ENCODE results near the gene CREB3L1. TPM values are rescaled to one million over a fixed set of nuclear protein-coding genes. Genes with fewer than 3 reads are reported as not detected.
A peak's percentile ranks its signal among the peaks of the same experiment; 100 is the strongest.

Gene CREB3L1
- not detected for total RNA-seq

- DNase-seq = no peak
Observed at GRCh38 chr11:46277622-46278386, at the start of gene CREB3L1. TSS of gene CREB3L1 (plus strand) at chr11:46277662. CDS start at chr11:46278112, 450 bp downstream.

GRCh38 chr11:46229230-46229629 lies 48.2 kb upstream of the CREB3L1 start:
- no peak for DNase-seq

GRCh38 chr11:46234311-46234710 lies 43.2 kb upstream of the CREB3L1 start:
- no peak for DNase-seq

GRCh38 chr11:46235777-46236688 lies 41.4 kb upstream of the CREB3L1 start:
- no peak for DNase-seq

GRCh38 chr11:46236918-46237247 lies 40.6 kb upstream of the CREB3L1 start:
- DNase-seq = no peak

- DNase-seq = peak; percentile 19
Observed at GRCh38 chr11:46237248-46238077, 40.0 kb upstream of the CREB3L1 start.

- DNase-seq = peak; percentile 39
Observed at GRCh38 chr11:46238078-46238966, 39.1 kb upstream of the CREB3L1 start.

- DNase-seq = peak; percentile 69
Observed at GRCh38 chr11:46238967-46239800, 38.3 kb upstream of the CREB3L1 start.

- DNase-seq = no peak
Observed at GRCh38 chr11:46239801-46240061, 37.7 kb upstream of the CREB3L1 start.

GRCh38 chr11:46240371-46240770 lies 37.1 kb upstream of the CREB3L1 start:
- DNase-seq = no peak

- no peak for DNase-seq
Observed at GRCh38 chr11:46240861-46241260, 36.6 kb upstream of the CREB3L1 start.

GRCh38 chr11:46242041-46242951 lies 35.2 kb upstream of the CREB3L1 start:
- DNase-seq = no peak

GRCh38 chr11:46242952-46243795 lies 34.3 kb upstream of the CREB3L1 start:
- DNase-seq = peak; percentile 76

GRCh38 chr11:46243796-46244109 lies 33.7 kb upstream of the CREB3L1 start:
- DNase-seq = no peak

- DNase-seq = no peak
Observed at GRCh38 chr11:46246521-46246920, 30.9 kb upstream of the CREB3L1 start.

- no peak for DNase-seq
Observed at GRCh38 chr11:46247090-46247489, 30.4 kb upstream of the CREB3L1 start.

- no peak for DNase-seq
Observed at GRCh38 chr11:46247659-46248058, 29.8 kb upstream of the CREB3L1 start.

GRCh38 chr11:46248289-46249102 lies 29.0 kb upstream of the CREB3L1 start:
- DNase-seq = no peak

All from effector CD4-positive, alpha-beta T cell (primary cell).